Liver (tissue), 9 donors: ENCODE measurements around the gene RCBTB1. TPM values are rescaled to one million over a fixed set of nuclear protein-coding genes. Genes with fewer than 3 reads are reported as not detected.

Experiments used
- DNase-seq: peaks from one replicate; pipeline ENCODE4 v3.0.0-alpha.2; 2017; ENCODE audit warnings: low spot score
- H3K27ac ChIP-seq, 2 donors: one replicate each; pipeline ENCODE4 v1.7.0; 2013; ENCODE audit warnings: inconsistent platforms in 2 of 2, low read length in 2 of 2, control low read depth in 1 of 2, low read depth in 1 of 2, mild to moderate bottlenecking in 1 of 2
- H3K27me3 ChIP-seq, 4 donors: one replicate each; pipeline versions ENCODE4 v1.6.1 to v1.7.0; 2013; ENCODE audit warnings: low read length in 3 of 4, inconsistent platforms in 1 of 4, mild to moderate bottlenecking in 1 of 4, moderate library complexity in 1 of 4; ENCODE audit not compliant: control insufficient read depth in 4 of 4, insufficient read depth in 4 of 4
- H3K36me3 ChIP-seq, 4 donors: one replicate each; pipeline versions ENCODE4 v1.6.1 to v1.7.0; 2013; ENCODE audit warnings: low read length in 3 of 4, mild to moderate bottlenecking in 3 of 4, low read depth in 1 of 4, moderate library complexity in 1 of 4; ENCODE audit not compliant: control insufficient read depth in 4 of 4, insufficient read depth in 3 of 4
- H3K4me1 ChIP-seq, 4 donors: one replicate each; pipeline versions ENCODE4 v1.6.1 to v1.7.0; 2013; ENCODE audit warnings: low read length in 3 of 4, mild to moderate bottlenecking in 3 of 4, moderate library complexity in 1 of 4; ENCODE audit not compliant: control insufficient read depth in 4 of 4, insufficient read depth in 4 of 4
- H3K4me3 ChIP-seq, 3 donors: one replicate each; pipeline versions ENCODE4 v1.6.1 to v1.7.0; 2013; ENCODE audit warnings: low read length in 3 of 3, control low read depth in 1 of 3, low read depth in 1 of 3, mild to moderate bottlenecking in 1 of 3
- H3K9ac ChIP-seq, 2 donors: one replicate each; pipeline ENCODE4 v1.7.0; 2013; ENCODE audit warnings: low read length in 2 of 2, mild to moderate bottlenecking in 2 of 2, moderate library complexity in 2 of 2, control low read depth in 1 of 2, low read depth in 1 of 2
- H3K9me3 ChIP-seq, 4 donors: one replicate each; pipeline versions ENCODE4 v1.6.1 to v1.7.0; 2013; ENCODE audit warnings: low read length in 3 of 4; ENCODE audit not compliant: control insufficient read depth in 4 of 4
- EGR1 ChIP-seq, 2 donors: IDR thresholded peaks; 2 replicates each; pipeline ENCODE4 v1.6.1; 2016 to 2018; ENCODE audit warnings: antibody characterized with exemption in 2 of 2, low read depth in 2 of 2
- FOXA1 ChIP-seq: IDR thresholded peaks from 2 replicates; pipeline ENCODE4 v1.6.1; 2016; ENCODE audit warnings: antibody characterized with exemption
- GABPA ChIP-seq, 2 donors: IDR thresholded peaks in 1 of 2; conservative IDR thresholded peaks in 1 of 2; 2 replicates each; pipeline ENCODE4 v1.6.1; 2016; ENCODE audit warnings: antibody characterized with exemption in 2 of 2, mild to moderate bottlenecking in 1 of 2, moderate library complexity in 1 of 2
- HNF4A ChIP-seq, 2 donors: conservative IDR thresholded peaks; 2 replicates each; pipeline ENCODE4 v1.6.1; 2016; ENCODE audit warnings: antibody characterized with exemption in 2 of 2, mild to moderate bottlenecking in 2 of 2
- HNF4G ChIP-seq: IDR thresholded peaks from 2 replicates; pipeline ENCODE4 v1.6.1; 2016; ENCODE audit warnings: antibody characterized with exemption
- JUND ChIP-seq, 2 donors: IDR thresholded peaks; 2 replicates each; pipeline ENCODE4 v1.6.1; 2016; ENCODE audit warnings: antibody characterized with exemption in 2 of 2
- NR2F2 ChIP-seq: IDR thresholded peaks from 2 replicates; pipeline ENCODE4 v1.6.1; 2016; ENCODE audit warnings: antibody characterized with exemption
- RAD21 ChIP-seq, 2 donors: IDR thresholded peaks; 2 replicates each; pipeline ENCODE4 v1.6.1; 2016; ENCODE audit warnings: antibody characterized with exemption in 2 of 2, mild to moderate bottlenecking in 2 of 2
- RXRA ChIP-seq, 2 donors: IDR thresholded peaks; 2 replicates each; pipeline ENCODE4 v1.6.1; 2017 to 2018; ENCODE audit warnings: antibody characterized with exemption in 2 of 2, mild to moderate bottlenecking in 1 of 2
- SP1 ChIP-seq: IDR thresholded peaks from 2 replicates; pipeline ENCODE4 v1.6.1; 2018; ENCODE audit warnings: antibody characterized with exemption, mild to moderate bottlenecking
- TAF1 ChIP-seq: conservative IDR thresholded peaks from 2 replicates; pipeline ENCODE4 v1.6.1; 2016; ENCODE audit warnings: antibody characterized with exemption, mild to moderate bottlenecking
- YY1 ChIP-seq: IDR thresholded peaks from 2 replicates; pipeline ENCODE4 v1.6.1; 2016; ENCODE audit warnings: antibody characterized with exemption, mild to moderate bottlenecking
- WGBS: extraction: QIAGEN DNeasy Blood & Tissue Kit; methylation state at CpG from one replicate; pipeline ENCODE4 v1.1.7; 2013; 5-methylcytosine and 5-hydroxymethylcytosine counted together
- polyA plus RNA-seq, 2 donors: library from polyadenylated mRNA; stranded (reverse) in 1 of 2; unstranded in 1 of 2; fragments of 200-250 nt in 1 of 2; fragments of >200 nt in 1 of 2; fragmentation: Nextera tagmentation in 1 of 2; extraction: Ambion mirVana in 1 of 2; gene quantifications; one replicate each; pipeline versions ENCODE4 v1.2.1 to v1.2.3, GENCODE V29; 2013 to 2015
- total RNA-seq, 2 donors: library from RNA; depleted of rRNA; stranded (reverse); fragments of >200 nt; gene quantifications; one replicate each; pipeline ENCODE4 v1.2.3, GENCODE V29; 2014
- TF ChIP-seq, protein P1 (sequence below): fragments of 150-350 bp; IDR thresholded peaks from 2 replicates; pipeline ENCODE4 v1.5.1; 2017; ENCODE audit warnings: improper control_type of control experiment, low read depth, low read length; ENCODE audit not compliant: missing input control
- TF ChIP-seq, protein P2 (sequence below): IDR thresholded peaks from 2 replicates; pipeline ENCODE4 v1.6.1; 2016; ENCODE audit warnings: antibody characterized with exemption
- TF ChIP-seq, protein P3 (sequence below): IDR thresholded peaks from 2 replicates; pipeline ENCODE4 v1.6.1; 2016; ENCODE audit warnings: antibody characterized with exemption, mild to moderate bottlenecking
- donor health status: healthy.
- donor health status: healthy.
- donor health status: healthy.
- donor health status: healthy.
- donor health status: healthy.

Gene RCBTB1
- total and polyA plus RNA-seq, 4 donors = 3.9 to 9.0 (median 6.5) TPM

DNA sequence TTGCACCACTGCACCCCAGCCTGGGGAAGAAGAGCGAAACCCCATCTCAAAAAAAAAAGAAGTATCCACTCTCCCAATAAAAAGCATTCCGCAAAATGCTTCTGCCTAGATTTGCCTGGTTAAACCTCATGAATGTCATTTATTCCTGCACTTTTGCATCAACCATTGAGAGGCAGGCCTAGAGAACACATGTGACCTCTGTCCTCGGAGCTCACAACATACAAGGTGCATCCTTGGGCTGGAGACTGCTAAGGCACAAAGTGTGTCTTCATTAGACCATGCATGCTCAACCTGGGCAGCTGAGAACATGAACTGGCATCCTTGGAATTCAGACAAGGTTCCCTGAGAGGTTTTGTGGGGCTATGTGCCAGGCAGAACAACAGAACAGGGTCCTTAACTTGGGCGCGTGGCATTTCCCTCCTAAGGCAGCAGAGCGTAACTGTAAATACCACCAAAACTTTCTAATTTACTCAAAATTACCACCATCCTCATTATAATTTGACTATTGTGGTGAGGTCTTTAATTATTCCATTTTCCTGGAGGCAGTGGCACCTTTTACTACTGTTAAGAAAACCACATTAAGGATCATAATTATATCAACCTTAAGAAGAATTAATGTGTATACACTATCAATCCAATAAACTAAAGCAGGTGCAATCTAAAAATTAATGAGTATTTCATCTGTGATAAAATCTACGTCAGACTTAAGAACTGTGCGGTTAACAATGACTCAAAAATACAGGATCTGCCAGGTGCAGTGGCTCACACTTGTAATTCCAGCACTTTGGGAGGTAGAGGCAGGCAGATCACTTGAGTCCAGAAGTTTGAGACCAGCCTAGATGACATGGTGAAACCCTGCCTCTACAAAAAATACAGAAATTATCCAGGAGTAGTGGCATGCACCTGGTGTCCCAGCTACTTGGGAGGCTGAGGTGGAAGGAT, 13.8 kb downstream of the RCBTB1 start:
- no peak for DNase-seq
- WGBS = 95% methylated on average over 8 of the region's 8 CpGs

DNA sequence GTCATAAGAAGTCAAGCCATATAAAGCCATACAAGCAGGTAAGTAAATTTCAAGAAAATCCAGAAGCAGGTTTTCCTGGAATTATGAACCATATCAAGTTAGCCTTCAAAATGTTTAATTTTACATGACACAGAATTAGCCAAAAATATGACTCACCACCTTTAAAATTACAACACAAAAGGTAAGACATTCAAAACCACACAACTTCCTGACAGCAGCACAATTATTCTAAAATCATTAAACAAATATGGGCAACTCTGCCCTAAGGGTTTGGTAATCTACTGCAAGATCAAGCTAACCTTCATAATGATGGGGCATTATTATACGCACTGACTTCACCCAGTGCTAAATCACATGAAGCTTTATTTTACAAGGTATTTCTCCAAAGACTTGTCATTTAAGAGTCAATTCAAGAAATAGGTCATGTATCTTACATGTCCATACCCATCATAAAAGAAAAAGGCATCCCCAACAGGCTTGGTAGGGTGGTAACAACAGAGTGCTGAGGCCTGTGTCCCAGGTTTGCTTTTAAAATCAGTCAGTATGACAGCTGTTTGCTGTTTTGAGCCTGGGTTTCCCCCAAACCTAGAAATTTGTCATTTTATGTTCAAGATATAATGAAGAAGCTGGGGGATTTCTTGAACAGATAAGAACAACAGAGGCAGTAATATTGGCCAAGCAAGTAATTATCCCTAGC, 15.2 kb downstream of the RCBTB1 start:
- no peak overlapping the region for H3K9ac ChIP-seq
- TF ChIP-seq HNF4G (no peak), SP1 (no peak), RXRA (IDR thresholded peaks at IDR 0.05) (no peak), TAF1 (no peak), NR2F2 (no peak), FOXA1 (no peak), RAD21 (IDR thresholded peaks at IDR 0.05) (no peak), GABPA (IDR thresholded peaks at IDR 0.05 in 1 of 2, conservative IDR thresholded peaks at IDR 0.05 in 1 of 2) (no peak), EGR1 (IDR thresholded peaks at IDR 0.05; ENCODE audit: low read depth in 2 of 2) (no peak), JUND (IDR thresholded peaks at IDR 0.05) (no peak), YY1 (no peak), HNF4A (conservative IDR thresholded peaks at IDR 0.05) (no peak)
- TF ChIP-seq, protein P1, sequence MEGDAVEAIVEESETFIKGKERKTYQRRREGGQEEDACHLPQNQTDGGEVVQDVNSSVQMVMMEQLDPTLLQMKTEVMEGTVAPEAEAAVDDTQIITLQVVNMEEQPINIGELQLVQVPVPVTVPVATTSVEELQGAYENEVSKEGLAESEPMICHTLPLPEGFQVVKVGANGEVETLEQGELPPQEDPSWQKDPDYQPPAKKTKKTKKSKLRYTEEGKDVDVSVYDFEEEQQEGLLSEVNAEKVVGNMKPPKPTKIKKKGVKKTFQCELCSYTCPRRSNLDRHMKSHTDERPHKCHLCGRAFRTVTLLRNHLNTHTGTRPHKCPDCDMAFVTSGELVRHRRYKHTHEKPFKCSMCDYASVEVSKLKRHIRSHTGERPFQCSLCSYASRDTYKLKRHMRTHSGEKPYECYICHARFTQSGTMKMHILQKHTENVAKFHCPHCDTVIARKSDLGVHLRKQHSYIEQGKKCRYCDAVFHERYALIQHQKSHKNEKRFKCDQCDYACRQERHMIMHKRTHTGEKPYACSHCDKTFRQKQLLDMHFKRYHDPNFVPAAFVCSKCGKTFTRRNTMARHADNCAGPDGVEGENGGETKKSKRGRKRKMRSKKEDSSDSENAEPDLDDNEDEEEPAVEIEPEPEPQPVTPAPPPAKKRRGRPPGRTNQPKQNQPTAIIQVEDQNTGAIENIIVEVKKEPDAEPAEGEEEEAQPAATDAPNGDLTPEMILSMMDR = no peak
- TF ChIP-seq, protein P2, sequence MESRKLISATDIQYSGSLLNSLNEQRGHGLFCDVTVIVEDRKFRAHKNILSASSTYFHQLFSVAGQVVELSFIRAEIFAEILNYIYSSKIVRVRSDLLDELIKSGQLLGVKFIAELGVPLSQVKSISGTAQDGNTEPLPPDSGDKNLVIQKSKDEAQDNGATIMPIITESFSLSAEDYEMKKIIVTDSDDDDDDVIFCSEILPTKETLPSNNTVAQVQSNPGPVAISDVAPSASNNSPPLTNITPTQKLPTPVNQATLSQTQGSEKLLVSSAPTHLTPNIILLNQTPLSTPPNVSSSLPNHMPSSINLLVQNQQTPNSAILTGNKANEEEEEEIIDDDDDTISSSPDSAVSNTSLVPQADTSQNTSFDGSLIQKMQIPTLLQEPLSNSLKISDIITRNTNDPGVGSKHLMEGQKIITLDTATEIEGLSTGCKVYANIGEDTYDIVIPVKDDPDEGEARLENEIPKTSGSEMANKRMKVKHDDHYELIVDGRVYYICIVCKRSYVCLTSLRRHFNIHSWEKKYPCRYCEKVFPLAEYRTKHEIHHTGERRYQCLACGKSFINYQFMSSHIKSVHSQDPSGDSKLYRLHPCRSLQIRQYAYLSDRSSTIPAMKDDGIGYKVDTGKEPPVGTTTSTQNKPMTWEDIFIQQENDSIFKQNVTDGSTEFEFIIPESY = no peak
- TF ChIP-seq, protein P3, sequence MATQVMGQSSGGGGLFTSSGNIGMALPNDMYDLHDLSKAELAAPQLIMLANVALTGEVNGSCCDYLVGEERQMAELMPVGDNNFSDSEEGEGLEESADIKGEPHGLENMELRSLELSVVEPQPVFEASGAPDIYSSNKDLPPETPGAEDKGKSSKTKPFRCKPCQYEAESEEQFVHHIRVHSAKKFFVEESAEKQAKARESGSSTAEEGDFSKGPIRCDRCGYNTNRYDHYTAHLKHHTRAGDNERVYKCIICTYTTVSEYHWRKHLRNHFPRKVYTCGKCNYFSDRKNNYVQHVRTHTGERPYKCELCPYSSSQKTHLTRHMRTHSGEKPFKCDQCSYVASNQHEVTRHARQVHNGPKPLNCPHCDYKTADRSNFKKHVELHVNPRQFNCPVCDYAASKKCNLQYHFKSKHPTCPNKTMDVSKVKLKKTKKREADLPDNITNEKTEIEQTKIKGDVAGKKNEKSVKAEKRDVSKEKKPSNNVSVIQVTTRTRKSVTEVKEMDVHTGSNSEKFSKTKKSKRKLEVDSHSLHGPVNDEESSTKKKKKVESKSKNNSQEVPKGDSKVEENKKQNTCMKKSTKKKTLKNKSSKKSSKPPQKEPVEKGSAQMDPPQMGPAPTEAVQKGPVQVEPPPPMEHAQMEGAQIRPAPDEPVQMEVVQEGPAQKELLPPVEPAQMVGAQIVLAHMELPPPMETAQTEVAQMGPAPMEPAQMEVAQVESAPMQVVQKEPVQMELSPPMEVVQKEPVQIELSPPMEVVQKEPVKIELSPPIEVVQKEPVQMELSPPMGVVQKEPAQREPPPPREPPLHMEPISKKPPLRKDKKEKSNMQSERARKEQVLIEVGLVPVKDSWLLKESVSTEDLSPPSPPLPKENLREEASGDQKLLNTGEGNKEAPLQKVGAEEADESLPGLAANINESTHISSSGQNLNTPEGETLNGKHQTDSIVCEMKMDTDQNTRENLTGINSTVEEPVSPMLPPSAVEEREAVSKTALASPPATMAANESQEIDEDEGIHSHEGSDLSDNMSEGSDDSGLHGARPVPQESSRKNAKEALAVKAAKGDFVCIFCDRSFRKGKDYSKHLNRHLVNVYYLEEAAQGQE = no peak
- 89% methylated on average over 1 of the region's 1 CpG for WGBS
- no peaks in the 10 kb centered on the region for H3K4me1 ChIP-seq
- H3K27me3 ChIP-seq = no peaks in the 10 kb centered on the region
- H3K9me3 ChIP-seq = no peaks in the 10 kb centered on the region
- no peak overlapping the region for H3K4me3 ChIP-seq
- peaks cover 0 to 3% (median 2%) of the 10 kb centered on the region in 4 donors for H3K36me3 ChIP-seq
- H3K27ac ChIP-seq = no peak overlapping the region
- DNase-seq = no peak

More for the DNA sequence above, 13.8 kb downstream of the RCBTB1 start:
- H3K9ac ChIP-seq = no peak overlapping the region
- TF ChIP-seq, protein P3 = no peak
- peaks cover 0 to 2% (median under 1%) of the 10 kb centered on the region in 4 donors for H3K36me3 ChIP-seq
- H3K9me3 ChIP-seq = no peaks in the 10 kb centered on the region
- no peaks in the 10 kb centered on the region for H3K27me3 ChIP-seq
- H3K4me1 ChIP-seq = no peaks in the 10 kb centered on the region
- no peak overlapping the region for H3K27ac ChIP-seq
- no peak overlapping the region for H3K4me3 ChIP-seq
